Smooth muscle cell (in vitro differentiated cells): ENCODE measurements around the gene ATP6V0C. TPM values are rescaled to one million over a fixed set of nuclear protein-coding genes. Genes with fewer than 3 reads are reported as not detected.

Experiments used
- DNase-seq: peaks from one replicate; lab custom pipeline; 2025; ENCODE audit not compliant: unreplicated experiment; lab: John Stamatoyannopoulos, UW
- H2AFZ ChIP-seq: fragments of 200-600 bp; sonication (generic); 2 replicates; pipeline ENCODE4 v1.6.0; 2016; ENCODE audit warnings: antibody characterized with exemption, low read depth, mild to moderate bottlenecking
- H3F3A ChIP-seq: fragments of 200-600 bp; sonication (generic); 2 replicates; pipeline ENCODE4 v1.6.0; 2017; ENCODE audit warnings: antibody characterized with exemption, low read depth
- H3K27ac ChIP-seq: fragments of 200-600 bp; sonication (generic); 2 replicates; pipeline ENCODE4 v1.5.1; 2016; ENCODE audit warnings: low read depth, mild to moderate bottlenecking
- H3K27me3 ChIP-seq: fragments of 200-600 bp; sonication (generic); 2 replicates; pipeline ENCODE4 v1.6.1; 2016; ENCODE audit warnings: low read depth, mild to moderate bottlenecking
- H3K36me3 ChIP-seq: fragments of 200-600 bp; sonication (generic); 2 replicates; pipeline ENCODE4 v1.5.1; 2016; ENCODE audit warnings: low read depth
- H3K4me1 ChIP-seq: fragments of 200-600 bp; sonication (generic); 2 replicates; pipeline ENCODE4 v1.5.1; 2016; ENCODE audit warnings: low read depth
- H3K4me2 ChIP-seq: fragments of 200-600 bp; sonication (generic); 2 replicates; pipeline ENCODE4 v1.6.0; 2016; ENCODE audit warnings: mild to moderate bottlenecking
- H3K4me3 ChIP-seq: fragments of 200-600 bp; sonication (generic); 2 replicates; pipeline ENCODE4 v1.5.1; 2016; ENCODE audit warnings: mild to moderate bottlenecking
- H3K79me2 ChIP-seq: fragments of 200-600 bp; sonication (generic); 2 replicates; pipeline ENCODE4 v1.6.0; 2016; ENCODE audit warnings: low read depth, mild to moderate bottlenecking
- H3K9ac ChIP-seq: fragments of 200-600 bp; sonication (generic); 2 replicates; pipeline ENCODE4 v1.6.0; 2016; ENCODE audit warnings: low read depth
- H3K9me3 ChIP-seq: fragments of 200-600 bp; sonication (generic); replicated peaks from 2 replicates; pipeline ENCODE4 v1.5.1; 2016; ENCODE audit warnings: low read depth
- H4K20me1 ChIP-seq: fragments of 200-600 bp; sonication (generic); 2 replicates; pipeline ENCODE4 v1.6.0; 2016; ENCODE audit warnings: low read depth
- CTCF ChIP-seq: fragments of 200-600 bp; sonication (generic); IDR thresholded peaks from 2 replicates; pipeline ENCODE4 v1.5.1; 2017; ENCODE audit warnings: borderline replicate concordance, mild to moderate bottlenecking, antibody characterized with exemption; ENCODE audit not compliant: insufficient read depth, poor library complexity, severe bottlenecking
- WGBS: methylation state at CpG from one replicate; pipeline ENCODE4 v1.1.7; 2016; ENCODE audit warnings: low lambda C conversion rate; 5-methylcytosine and 5-hydroxymethylcytosine counted together
- polyA plus RNA-seq: library from polyadenylated mRNA; unstranded; fragments of >200 nt; fragmentation: Nextera tagmentation; extraction: Ambion mirVana; gene quantifications from 2 replicates; pipeline ENCODE4 v1.2.1, GENCODE V29; 2016
- total RNA-seq: library from RNA; depleted of rRNA; stranded (reverse); fragments of >200 nt; gene quantifications from 2 replicates; pipeline ENCODE4 v1.2.3, GENCODE V29; 2014

ATP6V0C gene
- total and polyA plus RNA-seq, 2 experiments from 2014 or later, result 99.2 to 207 TPM

- Histone ChIP-seq H3K27me3 (no peaks in the 10 kb centered on the region), H3K9me3 (no peaks in the 10 kb centered on the region), H3K4me2 (no peak overlapping the region), H3K27ac (no peak overlapping the region), H3K4me1 (no peaks in the 10 kb centered on the region), H4K20me1 (peaks cover 61% of the 10 kb centered on the region), H3K79me2 (no peaks in the 10 kb centered on the region), H3K9ac (no peak overlapping the region), H3K4me3 (no peak overlapping the region), H2AFZ (no peak overlapping the region), H3F3A (no peaks in the 10 kb centered on the region), H3K36me3 (no peaks in the 10 kb centered on the region)
- WGBS, result 87% methylated on average over 29 of the region's 29 CpGs
- DNase-seq, result no peak
- TF ChIP-seq CTCF, result no peak
Observed at GRCh38 chr16:2486645-2487516, 26.9 kb upstream of the ATP6V0C start.

- Histone ChIP-seq H3K27ac (no peak overlapping the region), H3K4me1 (no peaks in the 10 kb centered on the region), H4K20me1 (peaks cover 55% of the 10 kb centered on the region), H3K79me2 (no peaks in the 10 kb centered on the region), H3K4me3 (no peak overlapping the region), H3K36me3 (no peaks in the 10 kb centered on the region), H3F3A (no peaks in the 10 kb centered on the region), H3K9me3 (no peaks in the 10 kb centered on the region), H3K27me3 (no peaks in the 10 kb centered on the region), H2AFZ (no peak overlapping the region), H3K4me2 (no peak overlapping the region), H3K9ac (no peak overlapping the region)
- no peak for DNase-seq
- WGBS, result 86% methylated on average over 8 of the region's 8 CpGs
- TF ChIP-seq CTCF, result no peak
Observed at GRCh38 chr16:2487517-2487842, 26.3 kb upstream of the ATP6V0C start.

GRCh38 chr16:2487903-2488531, 25.7 kb upstream of the ATP6V0C start:
- Histone ChIP-seq H3K36me3 (no peaks in the 10 kb centered on the region), H3K79me2 (no peaks in the 10 kb centered on the region), H3F3A (no peaks in the 10 kb centered on the region), H2AFZ (no peak overlapping the region), H3K27ac (no peak overlapping the region), H3K4me1 (no peaks in the 10 kb centered on the region), H3K27me3 (no peaks in the 10 kb centered on the region), H4K20me1 (peaks cover 49% of the 10 kb centered on the region), H3K4me3 (no peak overlapping the region), H3K9me3 (no peaks in the 10 kb centered on the region), H3K9ac (no peak overlapping the region), H3K4me2 (no peak overlapping the region)
- TF ChIP-seq CTCF, result no peak
- no peak for DNase-seq
- 86% methylated on average over 14 of the region's 15 CpGs for WGBS

GRCh38 chr16:2489581-2489980, 24.2 kb upstream of the ATP6V0C start:
- Histone ChIP-seq H3K27ac (no peak overlapping the region), H3K9ac (no peak overlapping the region), H3K27me3 (no peaks in the 10 kb centered on the region), H3F3A (no peaks in the 10 kb centered on the region), H3K4me2 (no peak overlapping the region), H4K20me1 (peaks cover 41% of the 10 kb centered on the region), H3K4me3 (no peak overlapping the region), H3K4me1 (no peaks in the 10 kb centered on the region), H2AFZ (no peak overlapping the region), H3K9me3 (no peaks in the 10 kb centered on the region), H3K79me2 (no peaks in the 10 kb centered on the region), H3K36me3 (no peaks in the 10 kb centered on the region)
- WGBS, result 95% methylated on average over 16 of the region's 16 CpGs
- TF ChIP-seq CTCF, result no peak
- DNase-seq, result no peak
